ENCODE results near the gene B4GALT6. TPM values are rescaled to one million over a fixed set of nuclear protein-coding genes. Genes with fewer than 3 reads are reported as not detected.

Gene B4GALT6
- total and polyA plus RNA-seq, 2 of the 4 experiments (the other 2 are of a cell fraction): 1.1 to 3.9 TPM

DNA sequence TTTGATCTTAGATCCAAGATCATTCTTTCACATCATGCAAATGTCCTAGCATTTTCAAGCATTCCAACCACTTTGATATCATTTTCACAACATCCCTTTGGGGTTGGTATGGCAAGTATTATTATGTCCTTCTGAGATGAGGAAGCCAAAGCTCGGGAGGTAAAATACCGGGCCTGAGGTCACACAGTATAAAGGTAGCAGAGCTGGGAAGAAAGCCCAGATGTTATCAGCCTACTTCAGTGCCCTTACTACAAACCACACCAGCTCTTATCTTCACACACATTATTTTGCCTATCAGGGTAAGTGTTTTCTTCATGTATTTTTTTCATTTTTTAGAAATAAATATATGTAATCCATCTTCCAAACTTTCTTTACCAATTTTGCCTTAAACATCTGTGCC is 4.2 kb upstream of the B4GALT6 start:
- ChIA-PET CTCF (no interaction called here), POLR2A (ENCODE audit: unreplicated experiment) (no interaction called here)
- H3K14ac ChIP-seq (replicated peaks; ENCODE audit: low read depth, low read length): no peak overlapping the region
- H3K27me3 ChIP-seq (ENCODE audit: control insufficient read depth, insufficient read depth, low read length): peaks cover 10% of the 10 kb centered on the region
- H3K4me1 ChIP-seq (ENCODE audit: control insufficient read depth, insufficient read depth, low read length): no peaks in the 10 kb centered on the region
- 0 out of 2 replicates have a peak, but pooled peaks cover 3% of the 10 kb centered on the region for H3K9me1 ChIP-seq (ENCODE audit: insufficient read depth, low read length)
- no peak overlapping the region for H4K5ac ChIP-seq (ENCODE audit: low read depth, low read length)
- no peaks in the 10 kb centered on the region for H3K79me1 ChIP-seq (ENCODE audit: low read depth in 1 of 2, low read length in 2 of 2)
- no peak overlapping the region for H3K27ac ChIP-seq (ENCODE audit: insufficient read depth, low read length)
- no peak overlapping the region for H3K4ac ChIP-seq (ENCODE audit: low read depth, low read length)
- H2AK9ac ChIP-seq (replicated peaks; ENCODE audit: low read depth, low read length, poor library complexity): no peak overlapping the region
- no peak overlapping the region for H3K4me2 ChIP-seq (ENCODE audit: low read depth, low read length)
- no peak overlapping the region for H2BK120ac ChIP-seq (ENCODE audit: low read depth, low read length)
- H3K36me3 ChIP-seq (ENCODE audit: control insufficient read depth, insufficient read depth, low read length): no peaks in the 10 kb centered on the region
- no peak for ATAC-seq (ENCODE audit: low read depth)
- no peak overlapping the region for H2BK5ac ChIP-seq (ENCODE audit: low read depth, low read length, poor library complexity, severe bottlenecking)
- dilution Hi-C loops (cut with HindIII; ENCODE audit: low sequenced_read_pairs, unreplicated experiment): no loop called here
- H2BK20ac ChIP-seq (ENCODE audit: low read depth, low read length): no peak overlapping the region
- no peak overlapping the region for H3K23ac ChIP-seq (ENCODE audit: low read depth, low read length)
- no CpG with 5 or more reads among the region's 2 CpGs for WGBS, 2 experiments (ENCODE audit: extremely low coverage in 2 of 2, insufficient read length in 1 of 2)
- H3K56ac ChIP-seq (ENCODE audit: extremely low read depth, insufficient read depth, low read length): no peak overlapping the region
- intact Hi-C loops (cut with micrococcal nuclease): no loop called here
- no peaks in the 10 kb centered on the region for H4K20me1 ChIP-seq (ENCODE audit: insufficient read depth, low read length)
- H2AK5ac ChIP-seq (ENCODE audit: low read depth, low read length): no peak overlapping the region
- no peak overlapping the region for H4K8ac ChIP-seq (ENCODE audit: low read depth in 2 of 2, low read length in 2 of 2)
- no peak overlapping the region for H3K4me3 ChIP-seq (ENCODE audit: insufficient read depth, low read depth, low read length)
- no peak for DNase-seq
- no peak overlapping the region for H3K18ac ChIP-seq (ENCODE audit: low read depth, low read length)
- H3K9ac ChIP-seq (ENCODE audit: low read depth, low read length): no peak overlapping the region
- H3K9me3 ChIP-seq (ENCODE audit: control insufficient read depth, insufficient read depth, low read length): no peaks in the 10 kb centered on the region
- no TSS peak for BruUV-seq (replicated peaks)
- in situ Hi-C loops (cut with MboI; ENCODE audit: low sequenced_read_pairs): no loop called here
- no peak overlapping the region for H2AFZ ChIP-seq (replicated peaks; ENCODE audit: low read length, poor library complexity)
- H2BK15ac ChIP-seq (ENCODE audit: low read depth, low read length): no peak overlapping the region
- TF ChIP-seq MXI1 (IDR thresholded peaks at IDR 0.05; ENCODE audit: borderline replicate concordance, low read depth, low read length) (no peak), NFE2L2 (IDR thresholded peaks at IDR 0.05; ENCODE audit: low read depth, low read length) (no peak), POLR2A (IDR thresholded peaks at IDR 0.05; ENCODE audit: low read depth, low read length) (no peak), CHD1 (IDR thresholded peaks at IDR 0.05; ENCODE audit: low read depth, low read length) (no peak), RFX5 (IDR thresholded peaks at IDR 0.05; ENCODE audit: low read depth, low read length) (no peak), MAFK (IDR thresholded peaks at IDR 0.05; ENCODE audit: low read depth, low read length) (no peak), RAD21 (IDR thresholded peaks at IDR 0.05; ENCODE audit: low read length) (no peak), RCOR1 (IDR thresholded peaks at IDR 0.05; ENCODE audit: insufficient replicate concordance, low read length) (no peak), SMC3 (IDR thresholded peaks at IDR 0.05; ENCODE audit: low read depth, low read length) (no peak), FOS (IDR thresholded peaks at IDR 0.05; ENCODE audit: low read depth, low read length) (no peak), CEBPB (IDR thresholded peaks at IDR 0.05; ENCODE audit: low read depth, low read length) (no peak), MAZ (IDR thresholded peaks at IDR 0.05; ENCODE audit: borderline replicate concordance, low read depth, low read length) (no peak), BHLHE40 (IDR thresholded peaks at IDR 0.05; ENCODE audit: low read depth, low read length) (no peak)
- TF ChIP-seq, protein P1, sequence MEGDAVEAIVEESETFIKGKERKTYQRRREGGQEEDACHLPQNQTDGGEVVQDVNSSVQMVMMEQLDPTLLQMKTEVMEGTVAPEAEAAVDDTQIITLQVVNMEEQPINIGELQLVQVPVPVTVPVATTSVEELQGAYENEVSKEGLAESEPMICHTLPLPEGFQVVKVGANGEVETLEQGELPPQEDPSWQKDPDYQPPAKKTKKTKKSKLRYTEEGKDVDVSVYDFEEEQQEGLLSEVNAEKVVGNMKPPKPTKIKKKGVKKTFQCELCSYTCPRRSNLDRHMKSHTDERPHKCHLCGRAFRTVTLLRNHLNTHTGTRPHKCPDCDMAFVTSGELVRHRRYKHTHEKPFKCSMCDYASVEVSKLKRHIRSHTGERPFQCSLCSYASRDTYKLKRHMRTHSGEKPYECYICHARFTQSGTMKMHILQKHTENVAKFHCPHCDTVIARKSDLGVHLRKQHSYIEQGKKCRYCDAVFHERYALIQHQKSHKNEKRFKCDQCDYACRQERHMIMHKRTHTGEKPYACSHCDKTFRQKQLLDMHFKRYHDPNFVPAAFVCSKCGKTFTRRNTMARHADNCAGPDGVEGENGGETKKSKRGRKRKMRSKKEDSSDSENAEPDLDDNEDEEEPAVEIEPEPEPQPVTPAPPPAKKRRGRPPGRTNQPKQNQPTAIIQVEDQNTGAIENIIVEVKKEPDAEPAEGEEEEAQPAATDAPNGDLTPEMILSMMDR (conservative IDR thresholded peaks at IDR 0.05; ENCODE audit: low read depth, low read length): no peak
- TF ChIP-seq, protein P2, sequence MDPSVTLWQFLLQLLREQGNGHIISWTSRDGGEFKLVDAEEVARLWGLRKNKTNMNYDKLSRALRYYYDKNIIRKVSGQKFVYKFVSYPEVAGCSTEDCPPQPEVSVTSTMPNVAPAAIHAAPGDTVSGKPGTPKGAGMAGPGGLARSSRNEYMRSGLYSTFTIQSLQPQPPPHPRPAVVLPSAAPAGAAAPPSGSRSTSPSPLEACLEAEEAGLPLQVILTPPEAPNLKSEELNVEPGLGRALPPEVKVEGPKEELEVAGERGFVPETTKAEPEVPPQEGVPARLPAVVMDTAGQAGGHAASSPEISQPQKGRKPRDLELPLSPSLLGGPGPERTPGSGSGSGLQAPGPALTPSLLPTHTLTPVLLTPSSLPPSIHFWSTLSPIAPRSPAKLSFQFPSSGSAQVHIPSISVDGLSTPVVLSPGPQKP (IDR thresholded peaks at IDR 0.05; ENCODE audit: borderline replicate concordance, low read depth, low read length): no peak
- TF ChIP-seq, protein P3, sequence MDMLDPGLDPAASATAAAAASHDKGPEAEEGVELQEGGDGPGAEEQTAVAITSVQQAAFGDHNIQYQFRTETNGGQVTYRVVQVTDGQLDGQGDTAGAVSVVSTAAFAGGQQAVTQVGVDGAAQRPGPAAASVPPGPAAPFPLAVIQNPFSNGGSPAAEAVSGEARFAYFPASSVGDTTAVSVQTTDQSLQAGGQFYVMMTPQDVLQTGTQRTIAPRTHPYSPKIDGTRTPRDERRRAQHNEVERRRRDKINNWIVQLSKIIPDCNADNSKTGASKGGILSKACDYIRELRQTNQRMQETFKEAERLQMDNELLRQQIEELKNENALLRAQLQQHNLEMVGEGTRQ (IDR thresholded peaks at IDR 0.05; ENCODE audit: low read depth, low read length): no peak
- H4K91ac ChIP-seq (ENCODE audit: insufficient read depth, low read depth, low read length): no peak overlapping the region
